B cell (primary cell): ENCODE results near the gene CYP27B1. TPM values are rescaled to one million over a fixed set of nuclear protein-coding genes. Genes with fewer than 3 reads are reported as not detected.
A peak's percentile ranks its signal among the peaks of the same experiment; 100 is the strongest.

Experiments used
- ATAC-seq: fragments of 200-7000 bp; cut with Tn5 transposase; one replicate; pipeline ENCODE4 v1.10.0; 2021; ENCODE audit warnings: low read depth, mild to moderate bottlenecking, moderate number of reproducible peaks, moderate library complexity
- CTCF ChIA-PET: fragments of 350-600 bp; sonication (Branson Sonifier 250); formaldehyde crosslinking; loops from one replicate; lab custom pipeline; 2021; ENCODE audit warnings: antibody characterized with exemption, inconsistent platforms; lab: Charles Lee
- POLR2A ChIA-PET: fragments of 350-600 bp; sonication (Branson Sonifier 250); formaldehyde crosslinking; loops from one replicate; lab custom pipeline; 2021; ENCODE audit warnings: antibody characterized with exemption; lab: Charles Lee
- DNase-seq: peaks from one replicate; pipeline ENCODE4 v3.0.0; 2013
- H2AFZ ChIP-seq: 2 replicates; pipeline ENCODE4 v1.6.1; 2012; ENCODE audit warnings: mild to moderate bottlenecking, low read depth, low read length; ENCODE audit not compliant: insufficient read depth, poor library complexity, severe bottlenecking
- H3K27ac ChIP-seq, 2 donors: 1 replicate in 1 of 2; 2 replicates in 1 of 2; pipeline ENCODE4 v1.5.1; 2012 to 2013; ENCODE audit warnings: low read length in 2 of 2, mild to moderate bottlenecking in 2 of 2, moderate library complexity in 1 of 2
- H3K27me3 ChIP-seq, 4 experiments: fragments of 200-600 bp in 1 of 4; sonication (generic) in 1 of 4; replicated peaks in 1 of 4; 1 replicate in 2 of 4; 2 replicates in 2 of 4; pipeline versions ENCODE4 v1.6.1 to v1.7.0; 2013 to 2016; ENCODE audit warnings: low read length in 3 of 4, mild to moderate bottlenecking in 2 of 4, mixed read lengths in 1 of 4, moderate library complexity in 1 of 4; ENCODE audit not compliant: insufficient read depth in 4 of 4, control insufficient read depth in 3 of 4; ENCODE audit errors: control extremely low read depth in 1 of 4
- H3K36me3 ChIP-seq, 2 experiments: replicated peaks in 1 of 2; 1 replicate in 1 of 2; 2 replicates in 1 of 2; pipeline versions ENCODE4 v1.6.1 to v1.7.1; 2013; ENCODE audit warnings: low read length in 1 of 2; ENCODE audit not compliant: insufficient read depth in 2 of 2, control insufficient read depth in 1 of 2; ENCODE audit errors: control extremely low read depth in 1 of 2, extremely low read depth in 1 of 2
- H3K4me1 ChIP-seq, 2 donors: fragments of 200-600 bp in 1 of 2; sonication (generic) in 1 of 2; 1 replicate in 1 of 2; 2 replicates in 1 of 2; pipeline versions ENCODE4 v1.5.1 to v1.6.1; 2013 to 2017; ENCODE audit warnings: low read length in 2 of 2; ENCODE audit not compliant: control insufficient read depth in 2 of 2, insufficient read depth in 2 of 2
- H3K4me2 ChIP-seq: replicated peaks from 2 replicates; pipeline ENCODE3; 2012; ENCODE audit warnings: mild to moderate bottlenecking, low read depth, low read length; ENCODE audit not compliant: poor library complexity, severe bottlenecking
- H3K4me3 ChIP-seq, 5 experiments: fragments of 200-600 bp in 1 of 5; sonication (generic) in 1 of 5; 1 replicate in 3 of 5; 2 replicates in 2 of 5; pipeline versions ENCODE4 v1.5.1 to v1.7.0; 2011 to 2016; ENCODE audit warnings: low read length in 4 of 5, mild to moderate bottlenecking in 4 of 5, low read depth in 2 of 5, control low read depth in 1 of 5, moderate library complexity in 1 of 5; ENCODE audit not compliant: insufficient read depth in 1 of 5; ENCODE audit errors: control extremely low read depth in 1 of 5, extremely low read depth in 1 of 5
- H3K79me2 ChIP-seq: fragments of 200-600 bp; sonication (generic); one replicate; pipeline ENCODE4 v1.6.0; 2016; ENCODE audit warnings: low read length; ENCODE audit not compliant: control insufficient read depth, insufficient read depth
- H3K9ac ChIP-seq: fragments of 200-600 bp; sonication (generic); 2 replicates; pipeline ENCODE4 v1.6.1; 2017; ENCODE audit warnings: mild to moderate bottlenecking, low read length, moderate library complexity
- H3K9me3 ChIP-seq, 3 donors: one replicate each; pipeline versions ENCODE4 v1.6.1 to v1.7.1; 2013; ENCODE audit warnings: low read length in 2 of 3; ENCODE audit not compliant: control insufficient read depth in 2 of 3, insufficient read depth in 1 of 3; ENCODE audit errors: control extremely low read depth in 1 of 3
- H4K20me1 ChIP-seq: 2 replicates; pipeline ENCODE4 v1.6.0; 2012; ENCODE audit warnings: mild to moderate bottlenecking, low read length; ENCODE audit not compliant: insufficient read depth, control insufficient read depth, poor library complexity, severe bottlenecking
- H3K27ac Mint-ChIP-seq: one replicate; pipeline ENCODE4 v1.8.0; 2021; ENCODE audit warnings: mixed read lengths
- H3K27me3 Mint-ChIP-seq: one replicate; pipeline ENCODE4 v1.8.0; 2021; ENCODE audit warnings: mixed read lengths
- H3K4me1 Mint-ChIP-seq: one replicate; pipeline ENCODE4 v1.8.0; 2021; ENCODE audit warnings: mixed read lengths
- H3K4me3 Mint-ChIP-seq: one replicate; pipeline ENCODE4 v1.8.0; 2021; ENCODE audit warnings: mixed read lengths
- H3K9me3 Mint-ChIP-seq: one replicate; pipeline ENCODE4 v1.8.0; 2022; ENCODE audit warnings: mixed read lengths; ENCODE audit not compliant: insufficient read depth
- EZH2 ChIP-seq: IDR thresholded peaks from 2 replicates; pipeline ENCODE4 v1.6.1; 2012; ENCODE audit warnings: borderline replicate concordance, low read depth, mild to moderate bottlenecking, moderate library complexity, low read length; ENCODE audit not compliant: insufficient read depth, poor library complexity, severe bottlenecking
- WGBS: methylation state at CpG from one replicate; pipeline ENCODE4 v1.1.5; 2013; ENCODE audit warnings: missing lambda C conversion rate; ENCODE audit not compliant: insufficient coverage; 5-methylcytosine and 5-hydroxymethylcytosine counted together
- intact Hi-C: fragments of 100-400 bp; cut with micrococcal nuclease; formaldehyde crosslinking; loops from one replicate; pipeline ENCODE4 v1.10.0; 2022
- polyA plus RNA-seq: library from polyadenylated mRNA; depleted of rRNA; stranded (reverse); fragments of >200 nt; gene quantifications from 2 replicates; pipeline ENCODE4 v1.2.3, GENCODE V29; 2012
- total RNA-seq, 2 donors: library from RNA; stranded (reverse); fragments of 120-200 nt in 1 of 2; gene quantifications; 1 replicate in 1 of 2; 2 replicates in 1 of 2; pipeline versions ENCODE4 v1.2.3 to v1.2.4, GENCODE V29; 2013 to 2022
- TF ChIP-seq, protein P1 (sequence below): fragments of 200-600 bp; IDR thresholded peaks from one replicate; pipeline ENCODE4 v1.8.0; 2022; ENCODE audit warnings: antibody characterized with exemption, mild to moderate bottlenecking

CYP27B1 gene
- total and polyA plus RNA-seq, 2 donors (not counting 1 experiment from before 2014, with no cell fraction given): 0.66 to 0.79 TPM

DNA sequence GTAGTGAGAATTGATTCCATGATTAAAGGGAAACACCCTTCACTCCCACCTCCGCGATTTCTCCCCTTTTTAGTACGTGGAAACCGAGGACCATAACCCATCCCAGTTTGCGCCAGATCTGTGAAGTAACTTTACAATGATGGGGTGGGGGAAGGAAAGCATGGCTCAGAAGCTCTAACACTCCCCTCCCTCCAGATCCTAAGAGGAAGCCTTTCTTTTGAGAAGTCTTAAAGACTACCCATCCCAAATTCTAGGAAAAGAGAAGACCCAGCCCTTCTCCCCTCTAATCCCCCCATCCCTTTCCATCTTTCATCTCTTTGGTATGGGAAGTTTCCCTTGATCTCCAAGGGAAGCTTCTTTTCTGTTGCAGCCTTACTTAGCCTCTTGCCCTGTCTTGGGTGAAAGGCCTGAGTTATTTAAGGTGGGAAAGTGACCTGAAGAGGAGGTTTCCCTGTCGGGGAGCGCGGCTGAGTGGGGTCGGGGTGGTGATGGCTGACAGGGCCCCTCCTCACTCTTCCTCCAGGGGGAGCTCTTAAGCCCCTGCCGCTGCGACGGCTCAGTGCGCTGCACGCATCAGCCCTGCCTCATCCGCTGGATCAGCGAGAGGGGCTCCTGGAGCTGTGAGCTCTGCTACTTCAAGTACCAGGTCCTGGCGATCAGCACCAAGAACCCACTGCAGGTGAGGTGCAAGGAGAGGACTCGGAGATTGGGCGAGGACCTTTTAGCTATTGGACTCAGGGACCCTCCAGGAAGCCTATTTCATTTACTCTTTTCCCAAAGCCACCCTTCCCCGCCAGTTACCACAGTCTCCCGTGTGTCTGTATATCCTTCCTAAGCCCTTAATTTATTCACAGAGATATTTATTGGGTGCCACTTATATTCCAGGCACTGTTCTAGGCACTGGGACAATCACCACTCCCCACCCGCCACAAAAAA lies 10.2 kb downstream of the CYP27B1 start:
- H2AFZ ChIP-seq: peak overlapping the region; percentile 55
- H3K27ac Mint-ChIP-seq: peak overlapping the region; percentile 95
- no peaks in the 10 kb centered on the region for H3K27me3 ChIP-seq
- WGBS: 27% methylated on average over 10 of the region's 22 CpGs
- peaks cover 36 to 55% of the 10 kb centered on the region in 2 donors for H3K4me1 ChIP-seq
- peak overlapping the region; percentile 94 for H3K4me3 Mint-ChIP-seq
- peaks cover 57% of the 10 kb centered on the region for H4K20me1 ChIP-seq
- H3K27ac ChIP-seq: peak overlapping the region; percentile 78 to 90
- H3K36me3 ChIP-seq: peaks cover 1 to 36% of the 10 kb centered on the region in 2 experiments
- H3K4me1 Mint-ChIP-seq: peaks cover 59% of the 10 kb centered on the region
- no peaks in the 10 kb centered on the region for H3K9me3 ChIP-seq
- DNase-seq: peak; percentile 78
- peak overlapping the region; percentile 90 for H3K4me2 ChIP-seq
- POLR2A ChIA-PET: interaction anchor here (0.5 to 1.4 kb wide), 8 partner anchors 9 to 684 kb away, joined by 3 to 7 read pairs (median 4); partner anchors contain the start of genes ATP23, EEF1AKMT3, METTL1 and OS9
- no peaks in the 10 kb centered on the region for H3K9me3 Mint-ChIP-seq
- H3K9ac ChIP-seq: peak overlapping the region; percentile 80
- no peak for ATAC-seq
- intact Hi-C loops: loop anchor here (1.0 to 10.0 kb wide), 8 partner anchors 9 to 672 kb away; partner anchors contain the start of genes CTDSP2, GLI1, INHBE and MARS1
- CTCF ChIA-PET: interaction anchor here (0.8 to 2.6 kb wide), 23 partner anchors 8 to 232 kb away, joined by 3 to 37 read pairs (median 5); partner anchors contain the start of genes AVIL, CYP27B1, EEF1AKMT3 and METTL1
- peak overlapping the region; percentile 67 to 87 (median 85) for H3K4me3 ChIP-seq
- H3K79me2 ChIP-seq: peaks cover 48% of the 10 kb centered on the region
- TF ChIP-seq, protein P1, sequence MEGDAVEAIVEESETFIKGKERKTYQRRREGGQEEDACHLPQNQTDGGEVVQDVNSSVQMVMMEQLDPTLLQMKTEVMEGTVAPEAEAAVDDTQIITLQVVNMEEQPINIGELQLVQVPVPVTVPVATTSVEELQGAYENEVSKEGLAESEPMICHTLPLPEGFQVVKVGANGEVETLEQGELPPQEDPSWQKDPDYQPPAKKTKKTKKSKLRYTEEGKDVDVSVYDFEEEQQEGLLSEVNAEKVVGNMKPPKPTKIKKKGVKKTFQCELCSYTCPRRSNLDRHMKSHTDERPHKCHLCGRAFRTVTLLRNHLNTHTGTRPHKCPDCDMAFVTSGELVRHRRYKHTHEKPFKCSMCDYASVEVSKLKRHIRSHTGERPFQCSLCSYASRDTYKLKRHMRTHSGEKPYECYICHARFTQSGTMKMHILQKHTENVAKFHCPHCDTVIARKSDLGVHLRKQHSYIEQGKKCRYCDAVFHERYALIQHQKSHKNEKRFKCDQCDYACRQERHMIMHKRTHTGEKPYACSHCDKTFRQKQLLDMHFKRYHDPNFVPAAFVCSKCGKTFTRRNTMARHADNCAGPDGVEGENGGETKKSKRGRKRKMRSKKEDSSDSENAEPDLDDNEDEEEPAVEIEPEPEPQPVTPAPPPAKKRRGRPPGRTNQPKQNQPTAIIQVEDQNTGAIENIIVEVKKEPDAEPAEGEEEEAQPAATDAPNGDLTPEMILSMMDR: peak; percentile 82
- TF ChIP-seq EZH2: no peak
- H3K27me3 Mint-ChIP-seq: no peaks in the 10 kb centered on the region
